Naive thymus-derived CD4-positive, alpha-beta T cell (primary cell): ENCODE results near the gene CDK14. TPM values are rescaled to one million over a fixed set of nuclear protein-coding genes. Genes with fewer than 3 reads are reported as not detected.

ENCODE experiments used
- ATAC-seq: fragments of 150-1000 bp; cut with Tn5 transposase; 2 replicates; pipeline ENCODE4 v1.10.0; 2021; ENCODE audit warnings: mild to moderate bottlenecking, moderate library complexity
- CTCF ChIA-PET: fragments of 350-600 bp; sonication (Branson Sonifier 250); formaldehyde crosslinking; loops from one replicate; lab custom pipeline; 2021; ENCODE audit warnings: antibody characterized with exemption; lab: Charles Lee
- POLR2A ChIA-PET: fragments of 350-600 bp; sonication (Branson Sonifier 250); formaldehyde crosslinking; loops from one replicate; lab custom pipeline; 2021; ENCODE audit warnings: antibody characterized with exemption, inconsistent platforms; lab: Charles Lee
- DNase-seq, 9 donors: peaks; one replicate each; pipeline versions ENCODE4 v3.0.0 to v3.0.0-alpha.2; 2020 to 2022; ENCODE audit warnings: mixed read lengths in 1 of 9
- H3K27ac ChIP-seq: one replicate; pipeline ENCODE4 v1.7.0; 2013; ENCODE audit warnings: mild to moderate bottlenecking, low read depth, low read length, moderate library complexity
- H3K27me3 ChIP-seq, 2 donors: one replicate each; pipeline ENCODE4 v1.7.0; 2013; ENCODE audit warnings: low read length in 2 of 2, mild to moderate bottlenecking in 2 of 2, moderate library complexity in 2 of 2; ENCODE audit not compliant: control insufficient read depth in 2 of 2, insufficient read depth in 2 of 2
- H3K36me3 ChIP-seq, 3 experiments: 1 replicate in 2 of 3; 2 replicates in 1 of 3; pipeline ENCODE4 v1.7.0; 2013; ENCODE audit warnings: low read length in 3 of 3, mild to moderate bottlenecking in 3 of 3, moderate library complexity in 1 of 3; ENCODE audit not compliant: insufficient read depth in 3 of 3, control insufficient read depth in 2 of 3
- H3K4me1 ChIP-seq, 2 donors: one replicate each; pipeline ENCODE4 v1.7.0; 2013; ENCODE audit warnings: low read length in 2 of 2, mild to moderate bottlenecking in 2 of 2, moderate library complexity in 1 of 2; ENCODE audit not compliant: control insufficient read depth in 2 of 2, insufficient read depth in 2 of 2
- H3K4me3 ChIP-seq: 2 replicates; pipeline ENCODE4 v1.7.0; 2013; ENCODE audit warnings: mild to moderate bottlenecking, low read length
- H3K9me3 ChIP-seq, 3 experiments: 1 replicate in 2 of 3; 2 replicates in 1 of 3; pipeline ENCODE4 v1.7.0; 2013; ENCODE audit warnings: low read length in 3 of 3; ENCODE audit not compliant: control insufficient read depth in 2 of 3
- H3K27ac Mint-ChIP-seq, 9 donors: one replicate each; pipeline ENCODE4 v1.8.0; 2020 to 2022; ENCODE audit warnings: mixed read lengths in 9 of 9, mild to moderate bottlenecking in 8 of 9, moderate library complexity in 5 of 9, inconsistent platforms in 2 of 9
- H3K27me3 Mint-ChIP-seq, 5 donors: one replicate each; pipeline ENCODE4 v1.8.0; 2021 to 2022; ENCODE audit warnings: mixed read lengths in 5 of 5, mild to moderate bottlenecking in 1 of 5
- H3K36me3 Mint-ChIP-seq, 5 donors: one replicate each; pipeline ENCODE4 v1.8.0; 2020 to 2022; ENCODE audit warnings: mixed read lengths in 5 of 5, mild to moderate bottlenecking in 3 of 5, inconsistent platforms in 1 of 5
- H3K4me1 Mint-ChIP-seq, 7 donors: one replicate each; pipeline ENCODE4 v1.8.0; 2020 to 2022; ENCODE audit warnings: mixed read lengths in 7 of 7, mild to moderate bottlenecking in 3 of 7, inconsistent platforms in 1 of 7
- H3K4me3 Mint-ChIP-seq, 10 donors: one replicate each; pipeline ENCODE4 v1.8.0; 2020 to 2022; ENCODE audit warnings: mild to moderate bottlenecking in 10 of 10, mixed read lengths in 10 of 10, moderate library complexity in 6 of 10, inconsistent platforms in 2 of 10
- H3K9me3 Mint-ChIP-seq, 11 donors: one replicate each; pipeline ENCODE4 v1.8.0; 2020 to 2022; ENCODE audit warnings: mixed read lengths in 11 of 11, mild to moderate bottlenecking in 4 of 11, inconsistent platforms in 1 of 11, moderate library complexity in 1 of 11
- intact Hi-C, 2 donors: fragments of 100-400 bp; cut with micrococcal nuclease; formaldehyde crosslinking; loops; one replicate each; pipeline ENCODE4 v1.15.1; 2023
- polyA plus RNA-seq, 2 donors: library from polyadenylated mRNA; unstranded; fragments of 300-500 nt; fragmentation: Illumina TruSeq; gene quantifications; one replicate each; pipeline ENCODE4 v1.2.3, GENCODE V29; 2021
- total RNA-seq, 6 experiments: library from RNA in 5 of 6; stranded (reverse) in 5 of 6; gene quantifications; 1 replicate in 5 of 6; 2 replicates in 1 of 6; pipeline ENCODE4 v1.2.3 and lab custom pipeline; 2021 to 2026

Gene CDK14
- total and polyA plus RNA-seq, 7 experiments from 2014 or later: 0.05 to 9.9 (median 0.72) TPM; not detected in 1

DNA sequence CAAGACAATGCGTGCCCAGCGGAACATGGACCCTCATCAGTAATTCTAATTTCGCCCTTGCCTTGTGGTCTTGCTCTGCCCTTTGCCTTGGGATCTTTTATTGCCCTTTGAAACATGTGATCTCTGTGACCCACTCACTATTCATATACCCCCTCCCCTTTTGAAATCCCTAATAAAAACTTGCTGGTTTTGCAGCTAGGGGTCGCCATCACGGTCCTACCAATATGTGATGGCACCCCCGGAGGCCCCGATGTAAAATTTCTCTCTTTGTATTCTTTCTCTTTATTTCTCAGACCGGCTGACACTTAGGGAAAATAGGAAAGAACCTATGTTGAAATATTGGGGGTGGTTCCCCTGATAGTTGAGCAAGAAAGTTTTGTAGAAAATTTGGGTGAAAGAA is 242.7 kb downstream of the CDK14 start:
- DNase-seq (no peak), ATAC-seq (no peak)
- no peak overlapping the region for H3K4me3 ChIP-seq
- Mint-ChIP-seq H3K27ac (no peak overlapping the region), H3K9me3 (peaks cover 0 to 25% (median 13%) of the 10 kb centered on the region in 11 donors), H3K4me1 (no peaks in the 10 kb centered on the region), H3K4me3 (no peak overlapping the region), H3K36me3 (peaks cover 0 to 4% (median 0%) of the 10 kb centered on the region in 5 donors), H3K27me3 (no peaks in the 10 kb centered on the region)
- POLR2A ChIA-PET: no interaction called here
- intact Hi-C loops: no loop called here
- CTCF ChIA-PET: interaction anchor here (0.9 kb wide), 1 partner anchor 14 kb away, joined by 3 read pairs; no protein-coding TSS in a partner anchor
- H3K27me3 ChIP-seq: no peaks in the 10 kb centered on the region
- no peaks in the 10 kb centered on the region for H3K9me3 ChIP-seq
- no peaks in the 10 kb centered on the region for H3K4me1 ChIP-seq
- no peak overlapping the region for H3K27ac ChIP-seq
- H3K36me3 ChIP-seq: no peaks in the 10 kb centered on the region

DNA sequence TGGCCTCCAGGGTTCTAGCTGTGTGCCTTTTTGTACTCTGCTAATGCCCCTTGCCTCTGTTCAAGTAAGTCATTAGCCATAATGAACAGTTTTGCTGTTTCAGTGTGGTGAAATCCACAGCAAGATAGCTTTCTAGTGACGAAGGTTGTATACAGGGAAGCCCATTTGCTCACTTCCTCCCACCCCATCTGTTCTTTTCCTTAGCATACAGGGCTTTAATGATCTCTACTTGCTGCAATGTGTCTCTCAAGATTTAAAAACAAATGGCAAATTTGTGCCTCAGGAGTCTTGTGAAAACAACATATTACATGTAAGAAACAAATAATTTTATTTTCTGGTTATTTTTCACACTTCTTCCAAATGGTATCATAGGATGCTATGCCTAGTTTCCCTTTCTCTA is 243.2 kb downstream of the CDK14 start:
- no peaks in the 10 kb centered on the region for H3K27me3 ChIP-seq
- intact Hi-C loops: no loop called here
- ATAC-seq: no peak
- H3K4me1 ChIP-seq: no peaks in the 10 kb centered on the region
- ChIA-PET POLR2A (no interaction called here), CTCF (interaction anchor here (0.9 kb wide), 1 partner anchor 14 kb away, joined by 3 read pairs; no protein-coding TSS in a partner anchor)
- Mint-ChIP-seq H3K27ac (no peak overlapping the region), H3K4me3 (no peak overlapping the region), H3K9me3 (peaks cover 0 to 22% (median 13%) of the 10 kb centered on the region in 11 donors), H3K27me3 (no peaks in the 10 kb centered on the region), H3K36me3 (peaks cover 0 to 4% (median 0%) of the 10 kb centered on the region in 5 donors), H3K4me1 (no peaks in the 10 kb centered on the region)
- H3K36me3 ChIP-seq: no peaks in the 10 kb centered on the region
- no peak for DNase-seq
- H3K9me3 ChIP-seq: no peaks in the 10 kb centered on the region
- H3K27ac ChIP-seq: no peak overlapping the region
- H3K4me3 ChIP-seq: no peak overlapping the region

DNA sequence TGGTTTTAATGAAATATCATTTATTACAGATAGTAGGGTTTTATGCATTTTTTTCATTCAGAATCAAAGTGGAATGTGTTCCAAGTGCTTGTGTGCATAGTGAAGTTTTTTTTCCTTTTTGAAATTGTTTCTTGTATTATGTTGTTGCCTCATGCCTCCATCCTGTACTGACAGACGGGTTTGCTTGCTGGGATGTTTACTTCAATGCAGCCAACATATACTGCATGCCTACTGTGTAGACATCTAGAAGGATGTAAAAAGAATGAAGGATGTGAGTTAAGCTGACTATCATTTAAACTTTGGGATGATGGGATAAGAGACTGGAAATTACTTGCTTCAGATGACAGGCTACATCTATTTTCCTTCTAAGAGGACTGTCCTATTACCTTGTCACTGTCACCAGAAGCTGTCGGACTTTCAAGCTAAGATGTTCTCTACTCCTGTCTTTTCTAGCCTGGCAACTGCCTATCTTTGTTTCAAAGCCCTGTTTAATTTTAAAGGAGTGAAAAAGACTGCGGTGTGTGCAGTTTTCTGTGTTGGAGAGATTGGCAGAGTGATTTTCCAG is 243.7 kb downstream of the CDK14 start:
- no peak overlapping the region for H3K4me3 Mint-ChIP-seq
- H3K36me3 Mint-ChIP-seq: peaks cover 0 to 4% (median 0%) of the 10 kb centered on the region in 5 donors
- H3K4me1 Mint-ChIP-seq: no peaks in the 10 kb centered on the region
- ChIA-PET POLR2A (no interaction called here), CTCF (no interaction called here)
- H3K9me3 ChIP-seq: no peaks in the 10 kb centered on the region
- H3K27ac ChIP-seq: no peak overlapping the region
- H3K9me3 Mint-ChIP-seq: peaks cover 0 to 21% (median 10%) of the 10 kb centered on the region in 11 donors
- no peak overlapping the region for H3K4me3 ChIP-seq
- H3K36me3 ChIP-seq: no peaks in the 10 kb centered on the region
- no peaks in the 10 kb centered on the region for H3K4me1 ChIP-seq
- ATAC-seq (no peak), DNase-seq (no peak)
- intact Hi-C loops: no loop called here
- H3K27me3 Mint-ChIP-seq: no peaks in the 10 kb centered on the region
- no peaks in the 10 kb centered on the region for H3K27me3 ChIP-seq
- H3K27ac Mint-ChIP-seq: no peak overlapping the region

DNA sequence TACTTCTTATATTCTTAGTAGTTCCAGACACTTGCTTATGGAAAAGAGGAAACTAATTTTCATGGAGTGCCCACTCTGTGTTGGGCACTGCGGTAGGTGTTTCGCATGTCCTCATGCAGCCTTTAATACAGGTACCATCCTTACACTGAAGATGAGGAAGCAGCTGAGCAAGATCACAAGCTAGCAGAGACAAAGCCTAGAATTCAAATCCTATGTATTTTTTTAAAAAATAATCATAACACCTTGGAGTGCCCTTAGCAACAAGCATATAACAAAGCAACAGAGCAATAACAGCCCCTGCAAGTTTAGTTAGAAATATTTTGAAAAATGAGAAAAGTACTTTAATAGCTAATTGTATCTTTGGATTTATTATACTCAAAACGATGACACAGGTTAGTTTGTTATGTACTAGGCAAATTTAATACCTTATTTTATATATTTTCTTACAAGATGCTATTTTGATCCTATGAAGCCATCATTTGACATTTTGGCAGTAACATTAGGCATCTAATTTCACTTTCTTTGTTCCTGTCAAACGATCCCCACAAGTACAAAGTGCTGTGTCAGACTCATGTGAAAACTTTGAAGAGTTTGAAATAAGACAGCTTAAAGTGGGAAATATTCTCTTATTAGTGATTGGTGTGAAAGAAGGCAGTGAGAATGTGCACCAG is 245.8 kb downstream of the CDK14 start:
- Mint-ChIP-seq H3K27ac (no peak overlapping the region), H3K27me3 (no peaks in the 10 kb centered on the region), H3K36me3 (peaks cover 0 to 4% (median 0%) of the 10 kb centered on the region in 5 donors), H3K4me3 (no peak overlapping the region), H3K4me1 (no peaks in the 10 kb centered on the region), H3K9me3 (peaks cover 0 to 21% (median 9%) of the 10 kb centered on the region in 11 donors)
- intact Hi-C loops: no loop called here
- DNase-seq (no peak), ATAC-seq (no peak)
- CTCF ChIA-PET: no interaction called here
- no peaks in the 10 kb centered on the region for H3K4me1 ChIP-seq
- POLR2A ChIA-PET: no interaction called here
- H3K9me3 ChIP-seq: no peaks in the 10 kb centered on the region
- no peak overlapping the region for H3K27ac ChIP-seq
- H3K4me3 ChIP-seq: no peak overlapping the region
- no peaks in the 10 kb centered on the region for H3K36me3 ChIP-seq
- no peaks in the 10 kb centered on the region for H3K27me3 ChIP-seq

DNA sequence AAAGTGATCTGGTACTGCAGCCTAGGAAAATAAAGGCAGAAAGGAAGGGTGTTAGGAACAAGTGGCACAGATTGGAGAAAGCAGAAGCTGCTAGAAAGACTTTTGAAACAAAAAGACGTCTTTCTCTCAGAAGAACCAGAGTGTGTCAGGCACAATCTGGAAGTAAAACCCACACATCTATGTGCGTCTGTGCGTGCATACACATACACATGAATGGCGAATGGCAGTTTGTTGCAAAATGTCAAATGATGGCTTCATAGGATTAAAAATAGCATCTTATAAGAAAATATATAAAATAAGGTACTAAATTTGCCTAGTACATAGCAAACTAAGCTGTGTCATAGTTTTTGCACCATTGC is 246.3 kb downstream of the CDK14 start:
- no peaks in the 10 kb centered on the region for H3K27me3 Mint-ChIP-seq
- CTCF ChIA-PET: no interaction called here

DNA sequence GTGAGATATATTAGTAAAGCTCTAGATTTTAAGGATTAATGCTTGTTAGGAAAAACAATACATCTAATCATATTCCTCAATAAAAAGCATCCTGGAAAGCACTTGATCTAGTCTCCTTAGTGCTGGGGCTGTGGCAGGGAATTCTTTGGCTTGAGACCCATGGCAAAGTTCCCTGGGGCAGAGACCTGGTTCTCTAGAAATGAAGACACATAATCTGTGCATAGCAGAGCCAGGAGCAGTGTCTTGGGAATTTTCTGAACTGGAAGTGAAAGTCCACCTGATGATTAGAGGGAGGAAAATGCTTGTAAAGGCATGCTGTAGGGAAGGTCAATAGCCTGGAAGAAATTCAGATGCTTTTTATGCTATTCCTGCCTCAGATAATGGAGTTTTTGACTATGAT is 247.4 kb downstream of the CDK14 start:
- no peaks in the 10 kb centered on the region for H3K9me3 ChIP-seq
- DNase-seq (no peak), ATAC-seq (no peak)
- no peak overlapping the region for H3K27ac ChIP-seq
- H3K27ac Mint-ChIP-seq: no peak overlapping the region
- H3K36me3 Mint-ChIP-seq: peaks cover 0 to 4% (median 0%) of the 10 kb centered on the region in 5 donors
- H3K36me3 ChIP-seq: no peaks in the 10 kb centered on the region
- no peaks in the 10 kb centered on the region for H3K4me1 ChIP-seq
- intact Hi-C loops: no loop called here
- H3K4me1 Mint-ChIP-seq: no peaks in the 10 kb centered on the region
- ChIA-PET POLR2A (no interaction called here), CTCF (no interaction called here)
- H3K27me3 Mint-ChIP-seq: no peaks in the 10 kb centered on the region
- no peak overlapping the region for H3K4me3 ChIP-seq
- no peak overlapping the region for H3K4me3 Mint-ChIP-seq
- peaks cover 0 to 16% (median 7%) of the 10 kb centered on the region in 11 donors for H3K9me3 Mint-ChIP-seq
- no peaks in the 10 kb centered on the region for H3K27me3 ChIP-seq

More for the DNA sequence above, 246.3 kb downstream of the CDK14 start:
- no peak for DNase-seq
- no peak overlapping the region for H3K27ac Mint-ChIP-seq
- no peaks in the 10 kb centered on the region for H3K4me1 ChIP-seq
- POLR2A ChIA-PET: no interaction called here
- ATAC-seq: no peak
- H3K4me3 Mint-ChIP-seq: no peak overlapping the region
- intact Hi-C loops: no loop called here
- peaks cover 0 to 4% (median 0%) of the 10 kb centered on the region in 5 donors for H3K36me3 Mint-ChIP-seq
- H3K9me3 Mint-ChIP-seq: peaks cover 0 to 21% (median 9%) of the 10 kb centered on the region in 11 donors
- no peaks in the 10 kb centered on the region for H3K27me3 ChIP-seq
- H3K4me3 ChIP-seq: no peak overlapping the region
- H3K4me1 Mint-ChIP-seq: no peaks in the 10 kb centered on the region
- H3K27ac ChIP-seq: no peak overlapping the region
- no peaks in the 10 kb centered on the region for H3K36me3 ChIP-seq
- no peaks in the 10 kb centered on the region for H3K9me3 ChIP-seq

DNA sequence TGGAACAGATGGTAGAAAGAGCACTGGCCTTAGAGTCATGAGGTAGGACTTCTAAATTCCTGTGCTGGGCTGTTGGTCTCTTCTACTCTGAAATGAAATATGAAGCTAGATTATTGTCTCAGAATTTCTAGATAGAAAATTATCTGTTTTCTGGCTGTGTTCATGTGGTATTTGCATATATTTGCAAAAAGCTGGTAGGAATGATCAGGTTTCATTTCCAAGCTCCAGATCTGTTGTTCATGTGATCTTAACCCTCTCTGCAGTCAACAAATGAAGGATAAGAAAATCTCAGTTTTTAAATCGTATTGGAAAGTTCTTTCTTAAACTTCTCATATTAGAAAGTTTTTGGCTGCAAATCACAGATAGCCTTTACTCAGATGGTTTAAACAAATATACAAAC is 248.3 kb downstream of the CDK14 start:
- Histone ChIP-seq H3K27ac (no peak overlapping the region), H3K36me3 (no peaks in the 10 kb centered on the region), H3K4me3 (no peak overlapping the region), H3K27me3 (no peaks in the 10 kb centered on the region), H3K9me3 (no peaks in the 10 kb centered on the region), H3K4me1 (no peaks in the 10 kb centered on the region)
- Mint-ChIP-seq H3K27me3 (no peaks in the 10 kb centered on the region), H3K36me3 (no peaks in the 10 kb centered on the region), H3K27ac (no peak overlapping the region), H3K4me1 (no peaks in the 10 kb centered on the region), H3K4me3 (no peak overlapping the region), H3K9me3 (peaks cover 0 to 8% (median 0%) of the 10 kb centered on the region in 11 donors)
- intact Hi-C loops: no loop called here
- ATAC-seq (no peak), DNase-seq (no peak)
- CTCF ChIA-PET: no interaction called here
- POLR2A ChIA-PET: no interaction called here
